Activated CD4-positive, alpha-beta memory T cell treated with anti-CD3 and anti-CD28 coated beads, Interleukin-2, amount 10 ng/mL, durations not matched to agents 7 days and 5 days (primary cell): ENCODE measurements around the gene CCDC90B. TPM values are rescaled to one million over a fixed set of nuclear protein-coding genes. Genes with fewer than 3 reads are reported as not detected.
"Not testable (repeated sequence)": the region's sequence is repeated elsewhere in the genome, so short reads cannot be mapped to it uniquely, and the experiment has no call there.

Experiments used
- CTCF ChIA-PET: fragments of 350-600 bp; sonication (Branson Sonifier 250); formaldehyde crosslinking; loops from one replicate; lab custom pipeline; 2021; ENCODE audit warnings: antibody characterized with exemption, inconsistent platforms; lab: Charles Lee
- POLR2A ChIA-PET: fragments of 350-600 bp; sonication (Branson Sonifier 250); formaldehyde crosslinking; loops from one replicate; lab custom pipeline; 2021; ENCODE audit warnings: antibody characterized with exemption; lab: Charles Lee
- DNase-seq: peaks from one replicate; pipeline ENCODE4 v3.0.0-alpha.2; 2020
- H3K27ac Mint-ChIP-seq: one replicate; pipeline ENCODE4 v1.8.0; 2021; ENCODE audit warnings: mild to moderate bottlenecking, mixed read lengths
- H3K27me3 Mint-ChIP-seq: one replicate; pipeline ENCODE4 v1.8.0; 2021; ENCODE audit warnings: mixed read lengths
- H3K36me3 Mint-ChIP-seq: one replicate; pipeline ENCODE4 v1.8.0; 2021; ENCODE audit warnings: low read depth, mixed read lengths
- H3K4me1 Mint-ChIP-seq: one replicate; pipeline ENCODE4 v1.8.0; 2021; ENCODE audit warnings: mixed read lengths
- H3K4me3 Mint-ChIP-seq: one replicate; pipeline ENCODE4 v1.8.0; 2021; ENCODE audit warnings: mild to moderate bottlenecking, mixed read lengths
- H3K9me3 Mint-ChIP-seq: one replicate; pipeline ENCODE4 v1.8.0; 2021; ENCODE audit warnings: mixed read lengths
- total RNA-seq, 2 experiments: library from RNA; stranded (reverse); gene quantifications; one replicate each; pipeline ENCODE4 v1.2.3, GENCODE V29; 2021

The CCDC90B gene
- total RNA-seq, 2 experiments from 2014 or later: 29.7 to 31.5 TPM

DNA sequence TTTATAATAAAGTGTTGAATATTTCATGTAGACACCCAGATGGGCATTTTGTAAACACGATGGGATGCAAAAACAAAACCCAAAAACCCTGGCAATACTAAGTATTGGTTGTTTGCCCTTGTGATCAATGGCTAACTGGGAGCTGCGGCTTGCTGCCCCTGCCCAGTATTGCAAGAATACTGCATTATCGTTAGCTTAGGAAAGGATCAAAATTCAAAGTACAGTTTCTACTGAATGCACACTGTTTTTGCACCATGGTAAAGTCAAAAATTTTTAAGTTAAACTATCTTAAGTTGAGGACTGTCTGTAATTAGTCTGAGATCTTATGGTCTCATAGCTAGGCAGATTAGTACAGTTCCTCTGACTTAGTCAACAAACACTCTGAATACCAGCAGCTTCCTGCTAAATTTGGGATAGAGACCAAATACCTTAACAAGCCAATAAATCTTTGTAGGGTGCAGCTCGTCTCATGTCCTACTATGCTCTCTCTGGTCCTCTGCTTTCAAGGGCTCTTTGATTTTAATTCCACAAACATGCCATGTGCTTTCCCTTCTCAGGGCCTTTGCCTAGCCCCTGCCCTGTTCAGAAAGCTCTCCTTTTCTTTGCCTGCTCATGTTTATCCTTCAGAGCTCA, 4.0 kb downstream of the CCDC90B start:
- Mint-ChIP-seq H3K36me3 (peaks cover 33% of the 10 kb centered on the region), H3K27ac (no peak overlapping the region), H3K4me1 (peaks cover 31% of the 10 kb centered on the region), H3K9me3 (peaks cover 1% of the 10 kb centered on the region), H3K27me3 (no peaks in the 10 kb centered on the region), H3K4me3 (no peak overlapping the region)
- no peak for DNase-seq
- POLR2A ChIA-PET: interaction anchor here (1.1 kb wide), 1 partner anchor 125 kb away, joined by 3 read pairs; the partner anchor contains the start of gene PCF11
- CTCF ChIA-PET: interaction anchor here (0.6 to 3.6 kb wide), 3 partner anchors 10 to 415 kb away, joined by 3 to 20 read pairs (median 7); no protein-coding TSS in a partner anchor

DNA sequence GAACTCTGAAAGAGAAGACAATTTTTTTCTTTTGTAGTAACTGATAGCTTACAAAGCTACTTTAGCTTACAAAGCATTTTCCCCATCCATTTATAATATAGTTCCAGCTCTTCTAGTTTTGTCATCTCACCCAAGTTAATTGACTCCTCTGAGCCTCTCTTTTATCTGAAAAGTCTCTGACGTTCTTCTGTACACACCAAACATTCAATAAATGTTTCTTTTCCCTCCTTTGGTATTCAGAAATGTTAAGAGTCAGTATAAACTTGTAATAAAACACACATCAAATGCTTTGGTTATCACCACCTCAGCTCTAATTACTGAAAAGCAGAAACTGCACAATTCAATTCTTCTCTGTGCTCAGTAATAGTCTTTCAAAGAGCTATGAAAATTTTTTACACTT, 5.9 kb downstream of the CCDC90B start:
- ChIA-PET POLR2A (no interaction called here), CTCF (interaction anchor here (1.0 kb wide), 1 partner anchor 12 kb away, joined by 4 read pairs; no protein-coding TSS in a partner anchor)
- H3K4me3 Mint-ChIP-seq: no peak overlapping the region
- DNase-seq: no peak
- no peaks in the 10 kb centered on the region for H3K27me3 Mint-ChIP-seq
- H3K9me3 Mint-ChIP-seq: no peaks in the 10 kb centered on the region
- H3K27ac Mint-ChIP-seq: no peak overlapping the region
- peaks cover 24% of the 10 kb centered on the region for H3K4me1 Mint-ChIP-seq
- peaks cover 31% of the 10 kb centered on the region for H3K36me3 Mint-ChIP-seq

DNA sequence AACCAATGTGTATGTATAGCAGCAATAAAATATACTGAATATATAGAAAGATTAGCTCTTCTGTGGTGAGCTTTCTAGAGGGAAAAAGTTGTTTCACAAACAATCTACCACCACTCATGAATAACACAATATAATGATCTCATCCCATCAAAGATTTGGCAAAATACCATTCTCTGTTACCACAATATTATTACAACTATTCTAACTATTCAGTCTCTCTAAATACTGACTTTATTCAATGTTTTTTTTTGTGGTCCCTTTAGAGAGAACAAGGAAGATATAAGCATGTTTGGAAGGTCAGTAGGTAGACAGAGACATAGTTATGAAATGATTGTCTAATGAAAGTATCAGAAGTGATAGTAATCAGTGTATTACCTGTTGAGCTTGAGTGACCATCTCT, 7.8 kb downstream of the CCDC90B start:
- ChIA-PET POLR2A (no interaction called here), CTCF (no interaction called here)
- Mint-ChIP-seq H3K36me3 (peaks cover 32% of the 10 kb centered on the region), H3K9me3 (no peaks in the 10 kb centered on the region), H3K27me3 (no peaks in the 10 kb centered on the region), H3K27ac (no peak overlapping the region), H3K4me3 (no peak overlapping the region), H3K4me1 (peaks cover 8% of the 10 kb centered on the region)
- DNase-seq: no peak

DNA sequence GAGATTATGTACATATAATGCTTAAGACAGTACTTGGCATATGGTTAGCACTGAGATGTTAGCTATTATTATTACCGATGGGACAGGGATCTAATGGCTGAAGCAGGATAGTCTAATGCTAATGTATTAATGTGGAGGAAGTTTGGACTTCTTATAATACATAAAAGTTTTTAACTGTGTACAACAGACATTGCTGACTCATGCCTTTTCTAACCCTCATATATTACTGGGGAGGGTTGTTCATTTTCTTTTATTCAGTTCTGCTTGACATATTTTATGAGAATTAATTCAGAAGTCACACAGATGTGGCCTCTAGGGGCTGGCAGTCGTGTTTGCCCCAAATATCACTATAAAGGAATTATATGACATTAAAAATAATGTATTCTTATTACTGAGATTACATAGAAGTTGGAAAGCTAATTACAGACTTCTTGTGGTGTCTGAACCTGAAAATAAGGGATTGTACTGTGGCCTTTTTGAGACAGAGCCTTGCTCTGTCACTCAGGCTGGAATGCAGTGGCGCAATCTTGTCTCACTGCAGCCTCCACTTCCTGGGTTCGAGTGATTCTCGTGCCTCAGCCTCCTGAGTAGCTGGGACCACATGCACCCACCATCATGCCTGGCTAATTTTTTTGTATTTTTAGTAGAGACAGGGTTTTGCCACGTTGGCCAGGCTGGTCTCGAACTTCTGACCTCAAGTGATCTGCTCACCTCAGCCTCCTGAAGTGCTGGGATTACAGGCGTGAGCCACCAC, 10.1 kb downstream of the CCDC90B start:
- Mint-ChIP-seq H3K4me1 (peaks cover 4% of the 10 kb centered on the region), H3K4me3 (no peak overlapping the region), H3K27me3 (no peaks in the 10 kb centered on the region), H3K27ac (no peak overlapping the region), H3K36me3 (peaks cover 45% of the 10 kb centered on the region), H3K9me3 (peaks cover 4% of the 10 kb centered on the region)
- CTCF ChIA-PET: interaction anchor here (1.1 to 1.4 kb wide), 3 partner anchors 26 to 409 kb away, joined by 3 to 5 read pairs (median 4); partner anchors contain the start of gene DDIAS
- DNase-seq: no peak
- POLR2A ChIA-PET: interaction anchor here (1.0 to 1.9 kb wide), 2 partner anchors 9 to 16 kb away, joined by 4 to 10 read pairs; partner anchors contain the start of gene CCDC90B

DNA sequence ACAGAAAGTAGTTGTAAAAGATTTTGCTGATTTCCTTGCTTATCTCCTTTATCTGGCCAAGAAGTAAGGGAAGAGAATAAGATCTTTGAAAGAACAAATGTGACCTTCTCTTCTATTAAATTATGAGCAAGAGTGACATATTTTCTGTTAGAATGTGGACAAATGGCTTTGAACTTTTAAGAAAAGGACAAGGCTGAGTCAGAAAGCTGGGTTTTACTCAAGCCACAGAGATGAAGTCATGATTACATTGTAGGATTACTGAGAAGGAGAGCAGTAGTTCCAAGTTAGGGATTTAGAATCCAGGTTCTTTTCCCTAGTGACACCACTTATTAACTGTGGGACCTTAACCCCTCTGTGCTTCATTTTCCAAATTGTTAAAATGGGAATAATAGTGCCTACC, 13.5 kb downstream of the CCDC90B start:
- CTCF ChIA-PET: interaction anchor here (2.2 kb wide), 1 partner anchor 20 kb away, joined by 11 read pairs; no protein-coding TSS in a partner anchor

DNA sequence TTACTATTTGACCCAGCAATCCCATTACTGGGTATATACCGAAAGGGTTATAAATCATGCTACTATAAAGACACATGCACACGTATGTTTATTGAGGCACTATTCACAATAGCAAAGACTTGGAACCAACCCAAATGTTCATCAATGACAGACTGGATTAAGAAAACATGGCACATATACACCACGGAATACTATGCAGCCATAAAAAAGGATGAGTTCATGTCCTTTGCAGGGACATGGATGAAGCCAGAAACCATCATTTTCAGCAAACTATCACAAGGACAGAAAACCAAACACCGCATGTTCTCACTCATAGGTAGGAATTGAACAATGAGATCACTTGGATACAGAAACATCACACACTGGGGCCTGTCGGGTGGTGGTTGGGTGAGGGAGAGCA, 14.4 kb downstream of the CCDC90B start:
- H3K4me1 Mint-ChIP-seq, H3K9me3 Mint-ChIP-seq, CTCF ChIA-PET, POLR2A ChIA-PET, H3K27ac Mint-ChIP-seq, H3K4me3 Mint-ChIP-seq, H3K27me3 Mint-ChIP-seq, DNase-seq: not testable (repeated sequence)
- peaks cover 64% of the 10 kb centered on the region for H3K36me3 Mint-ChIP-seq

More for the DNA sequence above, 13.5 kb downstream of the CCDC90B start:
- peaks cover 4% of the 10 kb centered on the region for H3K9me3 Mint-ChIP-seq
- H3K27ac Mint-ChIP-seq: no peak overlapping the region
- no peaks in the 10 kb centered on the region for H3K27me3 Mint-ChIP-seq
- H3K36me3 Mint-ChIP-seq: peaks cover 58% of the 10 kb centered on the region
- H3K4me1 Mint-ChIP-seq: peaks cover 7% of the 10 kb centered on the region
- H3K4me3 Mint-ChIP-seq: no peak overlapping the region
- POLR2A ChIA-PET: no interaction called here
- no peak for DNase-seq

DNA sequence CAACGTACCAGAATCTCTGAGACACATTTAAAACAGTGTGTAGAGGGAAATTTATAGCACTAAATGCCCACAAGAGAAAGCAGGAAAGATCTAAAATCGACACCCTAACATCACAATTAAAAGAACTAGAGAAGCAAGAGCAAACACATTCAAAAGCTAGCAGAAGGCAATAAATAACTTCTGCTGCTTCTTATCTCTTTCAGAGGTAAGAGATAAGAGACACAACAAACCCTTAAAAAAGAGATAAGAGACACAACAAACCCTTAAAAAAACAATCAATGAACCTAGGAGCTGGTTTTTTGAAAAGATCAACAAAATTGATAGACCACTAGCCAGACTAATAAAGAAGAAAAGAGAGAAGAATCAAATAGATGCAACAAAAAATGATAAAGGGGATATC, 17.1 kb downstream of the CCDC90B start:
- POLR2A ChIA-PET, CTCF ChIA-PET, H3K27me3 Mint-ChIP-seq, H3K27ac Mint-ChIP-seq, DNase-seq, H3K4me3 Mint-ChIP-seq, H3K4me1 Mint-ChIP-seq, H3K9me3 Mint-ChIP-seq: not testable (repeated sequence)
- H3K36me3 Mint-ChIP-seq: peaks cover 71% of the 10 kb centered on the region

DNA sequence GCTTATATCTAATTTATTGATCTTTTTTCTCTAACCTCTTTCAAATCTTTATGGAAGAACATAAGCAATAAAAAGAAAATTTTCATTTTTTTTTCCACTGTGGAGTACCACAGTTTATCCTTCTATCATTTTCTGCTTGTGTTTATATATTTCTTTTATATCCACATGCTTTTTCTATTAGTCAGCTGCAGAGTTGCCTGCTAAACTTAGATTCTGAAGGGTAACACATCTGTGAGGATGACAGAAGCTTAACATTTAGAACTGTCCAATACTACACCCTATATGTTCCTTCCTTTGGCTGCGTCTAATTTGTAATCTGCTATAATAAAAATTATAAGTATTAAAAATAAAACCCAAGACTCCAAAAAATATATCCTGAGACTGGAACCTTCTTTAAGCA, 20.8 kb downstream of the CCDC90B start:
- peaks cover 60% of the 10 kb centered on the region for H3K36me3 Mint-ChIP-seq
- DNase-seq: no peak
- no peaks in the 10 kb centered on the region for H3K27me3 Mint-ChIP-seq
- POLR2A ChIA-PET: no interaction called here
- H3K9me3 Mint-ChIP-seq: no peaks in the 10 kb centered on the region
- CTCF ChIA-PET: no interaction called here
- H3K4me1 Mint-ChIP-seq: peaks cover 3% of the 10 kb centered on the region
- no peak overlapping the region for H3K4me3 Mint-ChIP-seq
- H3K27ac Mint-ChIP-seq: no peak overlapping the region

DNA sequence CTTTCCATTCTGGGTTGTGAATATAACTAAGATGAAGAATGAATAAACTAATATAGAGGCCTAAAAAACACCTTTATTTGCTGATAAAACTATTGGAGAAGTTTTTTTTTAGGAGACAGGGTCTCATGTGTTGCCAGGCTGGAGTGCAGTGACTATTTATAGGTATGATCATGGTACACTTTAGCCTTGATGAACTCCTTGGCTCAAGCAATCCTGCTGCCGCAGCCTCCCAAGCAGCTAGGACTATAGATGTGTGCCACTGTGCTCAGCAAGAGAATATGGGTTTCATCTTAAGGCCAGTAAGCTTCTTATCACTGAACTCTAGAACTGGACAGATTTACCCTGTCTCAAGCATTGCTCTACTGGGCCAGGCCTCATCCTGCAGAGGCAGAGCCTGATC, 26.6 kb downstream of the CCDC90B start:
- Mint-ChIP-seq H3K9me3 (no peaks in the 10 kb centered on the region), H3K27ac (no peak overlapping the region), H3K4me3 (no peak overlapping the region), H3K27me3 (no peaks in the 10 kb centered on the region), H3K4me1 (no peaks in the 10 kb centered on the region), H3K36me3 (peaks cover 35% of the 10 kb centered on the region)
- CTCF ChIA-PET: interaction anchor here (2.1 kb wide), 1 partner anchor 10 kb away, joined by 9 read pairs; no protein-coding TSS in a partner anchor
- no peak for DNase-seq
- POLR2A ChIA-PET: interaction anchor here (1.3 kb wide), 1 partner anchor 26 kb away, joined by 3 read pairs; the partner anchor contains the start of gene CCDC90B

DNA sequence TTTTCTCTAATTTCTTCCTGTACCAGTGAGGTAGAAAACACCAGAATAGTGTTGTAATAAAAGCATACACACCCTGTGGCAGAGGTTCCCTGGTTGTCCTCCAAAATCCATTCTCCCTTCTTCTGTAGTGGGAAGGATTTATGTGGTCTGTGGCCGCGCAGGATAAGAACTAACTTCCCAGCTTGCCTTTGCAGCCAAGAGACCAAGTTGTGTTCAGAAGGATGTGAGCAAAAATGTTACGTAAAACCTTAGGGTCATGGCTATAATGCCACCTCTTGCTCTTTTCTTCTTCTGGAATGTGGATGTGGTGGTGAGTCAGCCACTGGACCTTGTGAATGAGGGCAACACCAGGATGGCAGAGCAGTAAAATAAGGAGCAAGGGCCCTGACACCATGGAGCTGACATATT, 28.4 kb downstream of the CCDC90B start:
- CTCF ChIA-PET: interaction anchor here (1.4 kb wide), 1 partner anchor 8 kb away, joined by 10 read pairs; no protein-coding TSS in a partner anchor
- Mint-ChIP-seq H3K27me3 (no peaks in the 10 kb centered on the region), H3K4me3 (no peak overlapping the region), H3K27ac (no peak overlapping the region), H3K4me1 (no peaks in the 10 kb centered on the region), H3K36me3 (peaks cover 21% of the 10 kb centered on the region), H3K9me3 (no peaks in the 10 kb centered on the region)
- no peak for DNase-seq
- POLR2A ChIA-PET: no interaction called here

DNA sequence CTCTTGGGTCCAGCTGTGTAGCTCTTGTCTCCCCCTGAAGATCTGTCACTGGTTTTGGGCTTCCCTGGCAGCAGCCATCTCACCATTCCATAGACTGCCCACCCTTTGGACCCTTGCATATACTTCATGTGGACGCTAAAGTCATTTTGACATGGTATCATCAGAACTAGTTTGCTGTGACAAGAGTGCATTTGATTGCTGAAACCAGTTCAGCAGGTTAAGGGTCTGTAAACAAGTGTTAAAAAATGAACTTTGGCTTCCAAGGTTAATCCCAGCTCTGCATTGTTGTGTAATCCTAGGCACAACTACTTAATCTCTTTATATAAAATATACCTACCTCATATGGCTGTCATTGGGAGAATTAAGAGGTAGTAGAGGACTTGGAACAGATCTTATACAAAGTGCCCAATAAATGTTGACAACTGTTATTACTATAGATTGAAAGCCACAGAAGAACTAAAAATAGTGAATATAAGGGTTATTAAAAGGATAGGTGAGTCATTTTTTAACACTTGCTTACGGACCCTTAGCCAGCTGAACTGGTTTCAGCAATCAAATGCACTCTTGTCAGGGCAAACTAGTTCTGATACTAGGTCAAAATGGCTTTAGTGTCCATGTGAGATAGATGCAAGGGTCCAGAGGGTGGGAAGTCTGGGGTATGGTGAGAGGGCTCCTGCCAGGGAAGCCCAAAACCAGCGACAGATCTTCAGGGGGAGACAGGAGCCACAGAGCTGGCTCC, 29.4 kb downstream of the CCDC90B start:
- DNase-seq: no peak
- no peak overlapping the region for H3K4me3 Mint-ChIP-seq
- no peaks in the 10 kb centered on the region for H3K9me3 Mint-ChIP-seq
- CTCF ChIA-PET: no interaction called here
- no peaks in the 10 kb centered on the region for H3K4me1 Mint-ChIP-seq
- no peak overlapping the region for H3K27ac Mint-ChIP-seq
- H3K36me3 Mint-ChIP-seq: peaks cover 16% of the 10 kb centered on the region
- POLR2A ChIA-PET: no interaction called here
- no peaks in the 10 kb centered on the region for H3K27me3 Mint-ChIP-seq

DNA sequence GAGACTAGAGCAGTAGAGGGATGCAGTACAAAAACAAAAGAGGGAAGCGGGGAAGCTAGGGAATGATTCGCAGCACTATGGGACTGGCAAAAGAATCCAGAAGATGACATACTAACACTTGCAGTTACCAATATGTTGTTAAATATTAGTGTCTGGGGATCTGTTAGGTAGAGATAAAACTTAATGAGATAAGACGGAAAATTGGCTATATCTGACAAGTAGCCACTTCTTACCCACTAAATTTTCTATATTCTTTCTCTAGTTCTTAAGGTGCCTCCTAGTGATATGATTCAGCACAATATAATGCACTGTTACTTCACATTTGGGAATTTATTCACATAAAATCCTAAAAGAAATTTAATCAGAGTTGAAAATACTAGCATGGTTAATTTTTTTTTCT, 30.8 kb downstream of the CCDC90B start:
- no peaks in the 10 kb centered on the region for H3K27me3 Mint-ChIP-seq
- peaks cover 13% of the 10 kb centered on the region for H3K36me3 Mint-ChIP-seq
- H3K9me3 Mint-ChIP-seq: no peaks in the 10 kb centered on the region
- ChIA-PET POLR2A (no interaction called here), CTCF (no interaction called here)
- no peaks in the 10 kb centered on the region for H3K4me1 Mint-ChIP-seq
- no peak for DNase-seq
- H3K4me3 Mint-ChIP-seq: no peak overlapping the region
- H3K27ac Mint-ChIP-seq: no peak overlapping the region
